ENCODE measurements around the gene CLASP1.
"Not testable (repeated sequence)": the region's sequence is repeated elsewhere in the genome, so short reads cannot be mapped to it uniquely, and the experiment has no call there.

The CLASP1 gene

GRCh38 chr2:121340926-121341325, 308.3 kb downstream of the CLASP1 start:
- no peak for DNase-seq

DNA sequence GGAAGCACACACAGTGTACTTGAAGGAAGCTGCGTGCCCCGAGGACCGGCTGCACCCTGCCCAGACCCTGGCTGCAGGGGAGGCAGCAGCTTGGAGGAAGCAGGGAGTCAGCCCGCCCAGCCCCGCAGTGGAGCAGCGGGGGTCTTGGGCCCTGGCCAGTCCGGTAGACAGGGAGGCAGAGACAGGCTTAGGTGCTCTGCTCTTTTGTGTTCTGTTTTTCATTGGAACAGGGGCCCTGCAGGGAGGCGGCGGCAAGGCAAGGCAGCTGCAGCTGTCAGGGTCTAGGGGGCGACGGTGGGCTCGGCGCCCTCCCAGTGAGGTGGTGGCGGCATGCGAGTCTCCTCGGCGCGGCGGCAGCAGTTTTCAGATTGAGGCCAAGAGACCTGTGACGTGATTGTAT, 311.0 kb downstream of the CLASP1 start:
- no peak for DNase-seq

GRCh38 chr2:121336528-121337294, 312.6 kb downstream of the CLASP1 start:
- DNase-seq: no peak

DNA sequence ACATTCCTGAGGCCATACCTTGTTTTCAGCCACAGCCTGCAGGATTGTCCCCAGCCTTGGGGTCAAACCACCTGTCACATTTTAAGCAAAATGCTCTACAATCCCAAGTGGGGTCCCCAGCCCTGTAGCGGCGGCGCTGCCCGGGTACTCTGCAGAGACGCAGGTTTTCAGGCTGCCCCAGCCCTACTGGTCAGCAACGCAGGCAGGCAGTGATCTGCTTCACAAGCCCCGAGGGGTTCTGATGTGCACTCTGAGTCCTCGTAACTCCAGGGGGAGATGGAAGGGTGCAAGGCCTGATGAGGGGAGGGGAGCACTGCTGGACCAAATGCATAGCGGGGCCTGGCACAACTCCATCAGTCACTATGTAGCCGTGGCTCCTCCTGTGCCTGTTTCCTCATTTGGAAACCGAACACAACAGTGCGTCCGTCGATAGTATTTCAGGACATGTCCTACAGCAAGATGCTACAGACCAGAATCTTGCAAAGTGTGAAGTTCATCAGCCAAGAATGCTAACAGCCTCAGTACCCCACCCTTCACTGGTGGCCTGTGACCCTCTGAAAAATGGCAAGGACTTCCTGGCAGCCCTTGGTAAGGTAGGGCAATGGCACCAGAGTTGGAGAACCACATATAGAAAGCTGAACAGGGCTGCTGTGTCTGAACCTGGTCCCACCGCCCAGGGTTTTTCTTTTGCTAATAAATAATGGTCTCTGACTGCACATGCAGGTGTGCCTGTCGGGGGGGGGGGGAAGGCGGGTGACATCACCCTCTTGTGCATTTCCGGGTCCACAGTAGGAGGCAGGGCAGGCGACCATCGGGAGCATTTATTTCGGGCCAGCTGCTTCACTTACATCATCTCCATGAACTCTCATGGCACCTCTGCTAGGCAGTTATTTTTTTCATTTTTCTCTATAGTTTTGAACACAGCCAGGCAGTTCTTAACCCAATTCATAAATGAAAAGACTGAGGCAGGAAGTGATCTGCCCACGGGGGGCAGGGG, 313.7 kb downstream of the CLASP1 start:
- DNase-seq: no peak

GRCh38 chr2:121334581-121335293, 314.5 kb downstream of the CLASP1 start:
- DNase-seq: no peak

DNA sequence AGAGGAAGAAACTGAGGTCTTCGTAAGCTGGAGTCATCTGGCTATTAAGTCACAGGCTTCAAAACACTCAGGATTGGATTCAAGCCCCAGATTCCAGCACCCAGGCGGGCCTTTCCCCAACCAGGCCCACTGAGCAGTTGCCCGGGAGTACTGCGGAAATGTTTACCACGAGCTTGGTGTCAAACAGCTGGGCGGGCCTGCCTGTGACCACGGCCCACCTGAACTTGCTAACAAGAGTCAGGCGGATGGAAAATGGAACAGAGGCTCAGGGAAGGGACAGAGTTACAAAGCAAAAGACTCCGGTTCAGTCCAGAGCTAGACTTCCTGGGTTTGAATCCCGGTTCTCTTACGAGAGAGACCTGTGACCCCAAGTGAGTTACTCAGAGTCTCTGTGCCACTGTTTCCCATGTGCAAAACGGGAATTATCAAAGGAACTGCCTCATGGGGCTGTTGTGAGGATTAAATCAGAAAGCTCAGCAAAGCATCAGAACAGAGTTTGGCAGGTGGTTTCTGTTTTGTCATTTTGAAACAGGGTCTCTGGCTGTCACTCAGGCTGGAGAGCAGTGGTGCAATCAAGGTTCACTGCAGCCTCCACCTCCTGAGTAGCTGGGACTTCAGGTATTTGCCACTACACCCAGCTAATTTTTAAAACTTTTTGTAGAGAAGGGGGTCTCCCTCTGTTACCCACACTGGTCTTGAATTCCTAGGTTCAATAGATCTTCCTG, 315.3 kb downstream of the CLASP1 start:
- no peak for DNase-seq

- no peak for DNase-seq
Measured at GRCh38 chr2:121333231-121333630, 316.0 kb downstream of the CLASP1 start.

- not testable (repeated sequence) for DNase-seq
Measured at GRCh38 chr2:121331324-121331723, 317.9 kb downstream of the CLASP1 start.

DNA sequence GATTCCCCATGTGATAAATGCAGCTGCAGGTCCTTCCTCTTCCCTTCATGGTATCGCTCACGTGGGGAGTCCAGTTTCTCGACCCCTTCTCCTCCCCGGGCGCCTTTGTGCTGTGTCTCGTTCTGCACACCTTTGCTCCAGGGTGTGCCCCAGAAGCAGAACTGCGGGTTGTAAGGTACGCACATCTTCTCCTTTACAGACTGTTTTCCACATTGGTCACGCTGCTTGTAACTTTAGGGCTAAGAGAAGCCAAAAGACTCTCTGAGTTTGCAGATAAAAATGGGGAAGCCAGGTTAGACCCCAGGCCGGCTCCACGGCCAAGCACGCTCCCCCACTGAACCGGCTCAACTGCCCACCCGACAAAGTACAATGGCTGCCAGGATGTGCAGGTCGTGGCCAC, 318.3 kb downstream of the CLASP1 start:
- DNase-seq: no peak

- DNase-seq: no peak
Measured at GRCh38 chr2:121329786-121330185, 319.5 kb downstream of the CLASP1 start.

GRCh38 chr2:121326628-121327027, 322.6 kb downstream of the CLASP1 start:
- no peak for DNase-seq

DNA sequence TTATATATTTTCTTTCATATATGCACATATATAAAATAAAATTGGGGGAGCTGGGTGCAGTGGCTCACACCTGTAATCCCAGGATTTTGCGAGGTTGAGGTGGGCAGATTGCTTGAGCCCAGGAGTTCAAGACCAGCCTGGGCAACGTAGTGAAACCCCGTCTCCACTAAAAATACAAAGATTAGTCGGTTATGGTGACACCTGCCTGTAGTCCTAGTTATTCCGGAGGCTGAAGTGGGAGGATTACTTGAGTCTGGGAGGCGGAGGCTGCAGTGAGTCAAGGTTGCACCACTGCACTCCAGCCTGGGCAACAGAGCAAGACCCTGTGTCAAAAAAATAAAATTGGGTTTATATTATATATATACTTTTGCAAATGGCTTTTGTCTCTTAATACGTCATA, 324.7 kb downstream of the CLASP1 start:
- DNase-seq: no peak

GRCh38 chr2:121321476-121321875, 327.8 kb downstream of the CLASP1 start:
- no peak for DNase-seq

- no peak for DNase-seq
Measured at GRCh38 chr2:121319941-121320340, 329.3 kb downstream of the CLASP1 start.

- DNase-seq: no peak
Measured at GRCh38 chr2:121316986-121317385, 332.3 kb downstream of the CLASP1 start.

- DNase-seq: not testable (repeated sequence)
Measured at GRCh38 chr2:121313701-121314100, 335.6 kb downstream of the CLASP1 start.

DNA sequence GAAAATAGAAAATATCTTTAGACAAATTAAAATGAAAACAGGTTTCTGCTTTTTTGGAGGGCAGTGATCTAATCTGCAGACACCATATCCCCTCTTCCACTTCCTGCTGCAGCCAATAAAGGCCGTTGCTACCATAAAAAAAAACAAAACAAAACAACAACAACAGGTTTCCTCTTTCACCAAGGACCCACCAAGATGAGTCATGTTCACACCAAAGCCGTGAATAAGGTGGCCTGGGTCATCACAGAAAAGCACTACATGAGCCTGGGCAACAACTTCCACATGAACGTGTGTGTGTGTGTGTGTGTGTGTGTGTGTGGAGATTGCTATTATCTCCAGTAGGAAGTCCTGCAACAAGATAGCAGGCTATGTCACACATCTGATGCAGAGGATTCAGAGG, 339.5 kb downstream of the CLASP1 start:
- DNase-seq: no peak

DNA sequence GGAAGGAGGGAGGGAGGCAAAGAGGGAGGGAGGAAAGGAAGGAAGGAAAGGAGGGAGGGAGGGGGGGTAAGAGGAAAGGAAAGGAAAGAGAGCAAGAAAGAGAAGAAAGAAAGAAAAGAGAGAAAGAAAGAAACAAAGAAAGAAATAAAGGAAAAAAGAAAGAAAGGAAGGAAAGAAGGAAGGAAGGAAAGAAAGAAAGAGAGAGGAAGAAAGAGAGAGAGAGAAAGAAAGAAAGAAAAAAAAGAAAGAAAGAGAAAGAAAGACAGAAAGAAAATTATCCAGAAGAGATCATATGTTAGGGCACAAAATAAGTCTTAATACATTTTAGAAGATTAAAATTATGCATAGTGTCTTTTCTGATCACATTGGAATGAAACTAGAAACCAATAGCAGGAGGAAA, 339.9 kb downstream of the CLASP1 start:
- no peak for DNase-seq

GRCh38 chr2:121307048-121307447, 342.2 kb downstream of the CLASP1 start:
- DNase-seq: no peak

GRCh38 chr2:121304941-121305340, 344.3 kb downstream of the CLASP1 start:
- DNase-seq: no peak

- DNase-seq: no peak
Measured at GRCh38 chr2:121303531-121304263, 345.6 kb downstream of the CLASP1 start.

- not testable (repeated sequence) for DNase-seq
Measured at GRCh38 chr2:121301190-121301589, 348.1 kb downstream of the CLASP1 start.

Data from NCI-H446 treated with DMSO at 0.1 percent for 48 hours (cell line).